ENCODE results near the gene PNP. TPM values are rescaled to one million over a fixed set of nuclear protein-coding genes. Genes with fewer than 3 reads are reported as not detected.

The PNP gene
- total RNA-seq, 2 donors from 2014 or later, result 52.8 to 59.8 TPM

DNA sequence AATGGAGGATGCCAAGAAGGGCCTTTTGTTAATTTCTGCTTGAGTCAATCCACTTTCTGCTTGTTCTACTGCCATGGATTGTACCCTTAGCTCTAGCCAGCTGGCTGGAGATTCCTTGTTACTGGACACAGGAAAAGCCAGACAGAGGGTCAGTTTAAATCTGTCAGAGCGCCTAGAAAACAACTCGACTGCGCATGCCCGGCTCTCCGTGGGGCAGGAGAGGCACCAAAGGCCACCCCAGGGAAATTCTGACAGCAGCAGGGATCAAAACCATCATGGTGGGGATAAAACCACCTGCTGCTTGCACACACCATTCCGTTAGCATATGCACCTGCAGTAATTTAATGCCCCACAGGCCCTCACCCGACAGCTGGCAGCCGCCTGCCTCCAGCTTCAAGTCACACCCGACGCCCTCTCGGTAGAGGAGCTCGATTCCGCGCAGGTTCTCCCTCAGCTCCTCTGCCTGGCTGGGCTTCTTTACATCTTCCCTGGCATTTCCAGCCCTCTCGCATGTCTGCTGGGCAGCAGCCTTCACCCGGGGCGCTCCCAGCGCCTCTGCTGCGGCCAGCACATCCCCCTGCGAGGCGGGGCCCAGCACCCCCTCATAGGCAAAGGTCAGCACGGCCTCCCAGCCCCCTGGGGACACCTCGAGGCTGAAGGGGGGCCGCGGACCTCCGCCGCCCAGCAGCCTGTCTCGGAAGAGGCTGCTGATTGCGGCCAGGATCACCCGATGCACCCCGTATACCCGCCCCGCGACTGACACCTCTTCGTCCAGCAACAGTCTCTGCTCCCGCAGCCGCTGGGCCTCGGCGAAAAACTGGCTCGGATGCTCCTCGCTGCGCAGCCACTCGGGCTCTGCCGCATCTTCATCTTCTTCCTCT lies 34.3 kb upstream of the PNP start:
- WGBS, 2 experiments (ENCODE audit: insufficient coverage in 1 of 2, insufficient read length in 1 of 2), result 92% methylated on average over 20 to 44 of the region's 44 CpGs
- Histone ChIP-seq H3K4me1 (ENCODE audit: control insufficient read depth, insufficient read depth, low read length) (no peaks in the 10 kb centered on the region), H3K9me3 (ENCODE audit: control insufficient read depth, low read length) (no peaks in the 10 kb centered on the region), H3K27ac (ENCODE audit: low read depth, low read length) (no peak overlapping the region), H3K36me3 (ENCODE audit: control insufficient read depth, insufficient read depth, low read length) (no peaks in the 10 kb centered on the region), H3K9ac (ENCODE audit: extremely low read depth, low read length, poor library complexity, severe bottlenecking) (no peak overlapping the region), H3K4me3 (ENCODE audit: low read length) (no peak overlapping the region), H3K27me3 (ENCODE audit: control insufficient read depth, insufficient read depth, low read length, poor library complexity, severe bottlenecking) (no peaks in the 10 kb centered on the region)
- H3K36me3 Mint-ChIP-seq (ENCODE audit: low read depth), result no peaks in the 10 kb centered on the region
- no peak for DNase-seq
- H3K9me3 Mint-ChIP-seq, result no peaks in the 10 kb centered on the region
- H3K4me1 Mint-ChIP-seq, result peaks cover 6% of the 10 kb centered on the region
- H3K27me3 Mint-ChIP-seq (ENCODE audit: insufficient read depth), result peaks cover 12% of the 10 kb centered on the region
- no peak for TF ChIP-seq CTCF (conservative IDR thresholded peaks at IDR 0.05)
- H3K27ac Mint-ChIP-seq, result no peak overlapping the region
- peak overlapping the region; percentile 37 for H3K4me3 Mint-ChIP-seq

DNA sequence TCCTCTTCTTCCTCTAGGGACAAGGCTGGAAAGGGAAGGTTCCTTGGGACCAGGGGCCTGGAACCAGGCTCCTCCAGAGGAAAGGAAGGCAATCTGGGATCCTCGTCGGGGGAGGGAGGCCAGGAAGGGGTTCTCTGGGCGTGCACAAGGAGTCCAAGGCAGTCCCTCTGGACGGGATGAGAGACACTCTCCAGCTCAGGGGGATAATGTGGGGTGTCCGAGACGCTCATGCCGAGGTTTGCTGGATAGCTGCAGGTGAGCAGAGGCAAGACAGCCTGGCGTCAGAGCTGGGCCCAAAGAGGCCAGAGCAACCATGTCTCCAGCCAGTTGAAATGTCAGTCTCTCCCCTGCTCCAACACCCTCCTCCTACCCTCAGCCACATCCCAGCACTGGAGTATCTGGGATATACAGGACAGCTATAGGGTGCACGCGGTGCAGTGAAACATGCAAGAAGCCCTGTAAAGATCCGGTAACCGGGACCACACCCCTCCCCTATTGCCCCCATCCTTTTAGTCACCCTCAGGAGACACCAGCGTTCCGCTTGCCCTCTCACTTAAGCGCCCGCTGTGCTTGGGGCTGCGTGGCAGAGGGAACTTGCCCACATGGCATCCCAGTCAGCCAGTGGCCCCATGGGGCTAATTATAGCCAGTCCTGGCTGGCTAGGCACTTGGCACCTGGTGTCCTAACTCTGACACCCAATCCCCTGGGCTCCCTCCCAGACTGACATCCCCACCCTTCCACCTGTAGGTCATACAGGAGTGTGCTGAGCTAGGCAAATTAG lies 33.4 kb upstream of the PNP start, which contains the start of gene KLHL33:
Gene KLHL33, minus strand, starts transcription at position 585 of the 781 bp plus-strand sequence. Its CDS starts 355 bp downstream, at position 230.
- H3K9me3 Mint-ChIP-seq, result no peaks in the 10 kb centered on the region
- no peak for TF ChIP-seq CTCF (conservative IDR thresholded peaks at IDR 0.05)
- Histone ChIP-seq H3K4me3 (ENCODE audit: low read length) (no peak within 1 kb of the TSS), H3K9me3 (ENCODE audit: control insufficient read depth, low read length) (no peaks in the 10 kb centered on the region), H3K36me3 (ENCODE audit: control insufficient read depth, insufficient read depth, low read length) (no peaks in the 10 kb centered on the region), H3K4me1 (ENCODE audit: control insufficient read depth, insufficient read depth, low read length) (no peaks in the 10 kb centered on the region), H3K27ac (ENCODE audit: low read depth, low read length) (no peak within 1 kb of the TSS), H3K9ac (ENCODE audit: extremely low read depth, low read length, poor library complexity, severe bottlenecking) (no peak within 1 kb of the TSS), H3K27me3 (ENCODE audit: control insufficient read depth, insufficient read depth, low read length, poor library complexity, severe bottlenecking) (no peaks in the 10 kb centered on the region)
- peak within 1 kb of the TSS; percentile 37 for H3K4me3 Mint-ChIP-seq
- DNase-seq, result no peak
- H3K36me3 Mint-ChIP-seq (ENCODE audit: low read depth), result no peaks in the 10 kb centered on the region
- peaks cover 6% of the 10 kb centered on the region for H3K4me1 Mint-ChIP-seq
- H3K27ac Mint-ChIP-seq, result no peak within 1 kb of the TSS
- H3K27me3 Mint-ChIP-seq (ENCODE audit: insufficient read depth), result peaks cover 12% of the 10 kb centered on the region
- 90 to 94% methylated on average over 6 to 17 of the region's 17 CpGs for WGBS, 2 experiments (ENCODE audit: insufficient coverage in 1 of 2, insufficient read length in 1 of 2)

- no peaks in the 10 kb centered on the region for H3K36me3 ChIP-seq (ENCODE audit: control insufficient read depth, insufficient read depth, low read length)
- Mint-ChIP-seq H3K4me3 (no peak overlapping the region), H3K27me3 (ENCODE audit: insufficient read depth) (peaks cover 12% of the 10 kb centered on the region), H3K4me1 (peaks cover 6% of the 10 kb centered on the region), H3K9me3 (no peaks in the 10 kb centered on the region), H3K36me3 (ENCODE audit: low read depth) (no peaks in the 10 kb centered on the region), H3K27ac (no peak overlapping the region)
- no peak overlapping the region for H3K4me3 ChIP-seq (ENCODE audit: low read length)
- no peak for DNase-seq
- H3K4me1 ChIP-seq (ENCODE audit: control insufficient read depth, insufficient read depth, low read length), result no peaks in the 10 kb centered on the region
- H3K27ac ChIP-seq (ENCODE audit: low read depth, low read length), result no peak overlapping the region
- H3K9me3 ChIP-seq (ENCODE audit: control insufficient read depth, low read length), result no peaks in the 10 kb centered on the region
- H3K9ac ChIP-seq (ENCODE audit: extremely low read depth, low read length, poor library complexity, severe bottlenecking), result no peak overlapping the region
- 86 to 95% methylated on average over 2 to 4 of the region's 4 CpGs for WGBS, 2 experiments (ENCODE audit: insufficient coverage in 1 of 2, insufficient read length in 1 of 2)
- no peaks in the 10 kb centered on the region for H3K27me3 ChIP-seq (ENCODE audit: control insufficient read depth, insufficient read depth, low read length, poor library complexity, severe bottlenecking)
- no peak for TF ChIP-seq CTCF (conservative IDR thresholded peaks at IDR 0.05)
These were observed 32.8 kb upstream of the PNP start for GRCh38 chr14:20436363-20436755.

Data from endodermal cell (in vitro differentiated cells).